Naive thymus-derived CD4-positive, alpha-beta T cell (primary cell): ENCODE data around the gene PRR23E. TPM values are rescaled to one million over a fixed set of nuclear protein-coding genes. Genes with fewer than 3 reads are reported as not detected.

Experiments
- ATAC-seq: fragments of 150-1000 bp; cut with Tn5 transposase; 2 replicates; pipeline ENCODE4 v1.10.0; 2021; ENCODE audit warnings: mild to moderate bottlenecking, moderate library complexity
- CTCF ChIA-PET: fragments of 350-600 bp; sonication (Branson Sonifier 250); formaldehyde crosslinking; loops from one replicate; lab custom pipeline; 2021; ENCODE audit warnings: antibody characterized with exemption; lab: Charles Lee
- POLR2A ChIA-PET: fragments of 350-600 bp; sonication (Branson Sonifier 250); formaldehyde crosslinking; loops from one replicate; lab custom pipeline; 2021; ENCODE audit warnings: antibody characterized with exemption, inconsistent platforms; lab: Charles Lee
- DNase-seq, 9 donors: peaks; one replicate each; pipeline versions ENCODE4 v3.0.0 to v3.0.0-alpha.2; 2020 to 2022; ENCODE audit warnings: mixed read lengths in 1 of 9
- H3K27ac ChIP-seq: one replicate; pipeline ENCODE4 v1.7.0; 2013; ENCODE audit warnings: mild to moderate bottlenecking, low read depth, low read length, moderate library complexity
- H3K27me3 ChIP-seq, 2 donors: one replicate each; pipeline ENCODE4 v1.7.0; 2013; ENCODE audit warnings: low read length in 2 of 2, mild to moderate bottlenecking in 2 of 2, moderate library complexity in 2 of 2; ENCODE audit not compliant: control insufficient read depth in 2 of 2, insufficient read depth in 2 of 2
- H3K36me3 ChIP-seq, 3 experiments: 1 replicate in 2 of 3; 2 replicates in 1 of 3; pipeline ENCODE4 v1.7.0; 2013; ENCODE audit warnings: low read length in 3 of 3, mild to moderate bottlenecking in 3 of 3, moderate library complexity in 1 of 3; ENCODE audit not compliant: insufficient read depth in 3 of 3, control insufficient read depth in 2 of 3
- H3K4me1 ChIP-seq, 2 donors: one replicate each; pipeline ENCODE4 v1.7.0; 2013; ENCODE audit warnings: low read length in 2 of 2, mild to moderate bottlenecking in 2 of 2, moderate library complexity in 1 of 2; ENCODE audit not compliant: control insufficient read depth in 2 of 2, insufficient read depth in 2 of 2
- H3K4me3 ChIP-seq: 2 replicates; pipeline ENCODE4 v1.7.0; 2013; ENCODE audit warnings: mild to moderate bottlenecking, low read length
- H3K9me3 ChIP-seq, 3 experiments: 1 replicate in 2 of 3; 2 replicates in 1 of 3; pipeline ENCODE4 v1.7.0; 2013; ENCODE audit warnings: low read length in 3 of 3; ENCODE audit not compliant: control insufficient read depth in 2 of 3
- H3K27ac Mint-ChIP-seq, 9 donors: one replicate each; pipeline ENCODE4 v1.8.0; 2020 to 2022; ENCODE audit warnings: mixed read lengths in 9 of 9, mild to moderate bottlenecking in 8 of 9, moderate library complexity in 5 of 9, inconsistent platforms in 2 of 9
- H3K27me3 Mint-ChIP-seq, 5 donors: one replicate each; pipeline ENCODE4 v1.8.0; 2021 to 2022; ENCODE audit warnings: mixed read lengths in 5 of 5, mild to moderate bottlenecking in 1 of 5
- H3K36me3 Mint-ChIP-seq, 5 donors: one replicate each; pipeline ENCODE4 v1.8.0; 2020 to 2022; ENCODE audit warnings: mixed read lengths in 5 of 5, mild to moderate bottlenecking in 3 of 5, inconsistent platforms in 1 of 5
- H3K4me1 Mint-ChIP-seq, 7 donors: one replicate each; pipeline ENCODE4 v1.8.0; 2020 to 2022; ENCODE audit warnings: mixed read lengths in 7 of 7, mild to moderate bottlenecking in 3 of 7, inconsistent platforms in 1 of 7
- H3K4me3 Mint-ChIP-seq, 10 donors: one replicate each; pipeline ENCODE4 v1.8.0; 2020 to 2022; ENCODE audit warnings: mild to moderate bottlenecking in 10 of 10, mixed read lengths in 10 of 10, moderate library complexity in 6 of 10, inconsistent platforms in 2 of 10
- H3K9me3 Mint-ChIP-seq, 11 donors: one replicate each; pipeline ENCODE4 v1.8.0; 2020 to 2022; ENCODE audit warnings: mixed read lengths in 11 of 11, mild to moderate bottlenecking in 4 of 11, inconsistent platforms in 1 of 11, moderate library complexity in 1 of 11
- intact Hi-C, 2 donors: fragments of 100-400 bp; cut with micrococcal nuclease; formaldehyde crosslinking; loops; one replicate each; pipeline ENCODE4 v1.15.1; 2023
- polyA plus RNA-seq, 2 donors: library from polyadenylated mRNA; unstranded; fragments of 300-500 nt; fragmentation: Illumina TruSeq; gene quantifications; one replicate each; pipeline ENCODE4 v1.2.3, GENCODE V29; 2021
- total RNA-seq, 6 experiments: library from RNA in 5 of 6; stranded (reverse) in 5 of 6; gene quantifications; 1 replicate in 5 of 6; 2 replicates in 1 of 6; pipeline ENCODE4 v1.2.3 and lab custom pipeline; 2021 to 2026

The PRR23E gene
- total and polyA plus RNA-seq, 7 experiments from 2014 or later: not detected

DNA sequence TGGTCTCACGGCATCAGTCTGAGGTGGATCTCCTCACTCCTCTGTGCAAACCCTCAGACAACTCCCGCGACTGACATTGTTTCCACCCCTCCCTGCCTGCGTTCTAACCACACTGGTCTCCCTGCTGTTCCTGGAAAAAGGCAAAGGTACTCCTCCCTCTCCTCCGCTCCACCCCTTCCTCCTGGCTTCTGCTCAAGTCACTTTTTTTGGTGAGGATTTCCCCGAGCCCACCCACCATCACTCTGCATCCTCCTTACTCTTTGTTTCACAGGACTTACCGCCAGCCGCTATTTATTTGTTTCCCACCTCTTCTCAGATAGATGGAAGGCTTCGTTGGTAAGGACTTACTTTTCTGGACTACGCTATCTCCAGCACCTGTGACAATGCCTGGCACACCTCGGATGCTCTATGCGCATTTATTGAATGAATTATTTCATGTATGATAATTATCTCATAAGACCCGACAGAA lies 25.6 kb downstream of the PRR23E start:
- ATAC-seq (no peak), DNase-seq (no peak)
- peaks cover 7 to 27% (median 11%) of the 10 kb centered on the region in 5 donors for H3K27me3 Mint-ChIP-seq
- Histone ChIP-seq H3K4me3 (no peak overlapping the region), H3K9me3 (no peaks in the 10 kb centered on the region), H3K27me3 (no peaks in the 10 kb centered on the region), H3K27ac (no peak overlapping the region), H3K36me3 (no peaks in the 10 kb centered on the region), H3K4me1 (no peaks in the 10 kb centered on the region)
- peaks cover 0 to 7% (median 0%) of the 10 kb centered on the region in 11 donors for H3K9me3 Mint-ChIP-seq
- H3K36me3 Mint-ChIP-seq: no peaks in the 10 kb centered on the region
- intact Hi-C loops: no loop called here
- H3K4me1 Mint-ChIP-seq: peaks cover 0 to 15% (median 5%) of the 10 kb centered on the region in 7 donors
- H3K4me3 Mint-ChIP-seq: no peak overlapping the region
- H3K27ac Mint-ChIP-seq: no peak overlapping the region
- POLR2A ChIA-PET: no interaction called here
- CTCF ChIA-PET: no interaction called here

DNA sequence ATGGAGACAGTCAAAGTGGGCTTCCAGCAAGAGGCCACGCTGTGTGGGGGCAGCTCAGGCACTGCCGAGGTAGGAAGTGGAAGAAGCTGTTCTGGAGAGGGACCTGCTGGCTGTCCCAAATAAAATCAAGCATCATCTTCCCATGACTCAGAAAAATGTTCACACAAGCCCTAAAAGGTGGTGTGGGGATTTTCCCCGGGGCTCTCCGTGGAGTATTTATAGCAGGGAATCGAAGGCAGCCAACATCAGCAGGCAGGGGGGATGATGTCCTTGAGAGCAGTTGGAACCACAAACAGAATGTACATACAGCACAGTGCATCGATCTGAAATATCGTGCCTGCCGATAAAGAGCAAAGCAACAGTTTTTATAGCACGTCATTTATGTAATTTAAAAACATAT lies 27.6 kb downstream of the PRR23E start:
- Histone ChIP-seq H3K36me3 (no peaks in the 10 kb centered on the region), H3K9me3 (no peaks in the 10 kb centered on the region), H3K4me1 (no peaks in the 10 kb centered on the region), H3K4me3 (no peak overlapping the region), H3K27me3 (no peaks in the 10 kb centered on the region), H3K27ac (no peak overlapping the region)
- ChIA-PET POLR2A (no interaction called here), CTCF (no interaction called here)
- Mint-ChIP-seq H3K9me3 (peaks cover 4 to 20% (median 10%) of the 10 kb centered on the region in 11 donors), H3K27me3 (peaks cover 0 to 35% (median 2%) of the 10 kb centered on the region in 5 donors), H3K4me3 (no peak overlapping the region), H3K4me1 (peaks cover 0 to 15% (median 5%) of the 10 kb centered on the region in 7 donors), H3K27ac (no peak overlapping the region), H3K36me3 (peaks cover 0 to 6% (median 3%) of the 10 kb centered on the region in 5 donors)
- no peak for ATAC-seq
- intact Hi-C loops: no loop called here
- DNase-seq: no peak

DNA sequence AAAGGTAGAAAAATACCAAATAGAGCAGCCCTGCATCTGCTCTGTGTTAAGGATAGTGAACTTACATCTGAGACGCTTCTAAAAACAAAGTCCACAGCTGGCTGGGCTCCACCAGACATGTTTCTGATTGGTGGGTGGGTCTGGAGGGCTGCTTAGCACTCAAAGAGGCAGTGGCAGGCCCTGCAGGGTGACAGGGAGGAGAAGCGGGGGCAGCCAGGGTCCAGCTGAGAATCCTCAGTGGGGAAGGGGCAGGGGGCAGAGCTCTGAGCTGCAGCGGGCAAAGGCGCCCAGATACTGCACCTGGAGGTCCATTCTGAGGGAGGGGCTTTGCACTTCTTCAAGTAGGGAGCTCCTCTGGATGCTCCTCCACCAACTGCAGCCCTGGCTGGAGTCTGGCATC lies 28.1 kb downstream of the PRR23E start:
- no peak for ATAC-seq
- CTCF ChIA-PET: no interaction called here
- Histone ChIP-seq H3K36me3 (no peaks in the 10 kb centered on the region), H3K9me3 (no peaks in the 10 kb centered on the region), H3K4me1 (no peaks in the 10 kb centered on the region), H3K4me3 (no peak overlapping the region), H3K27me3 (no peaks in the 10 kb centered on the region), H3K27ac (no peak overlapping the region)
- no peak for DNase-seq
- POLR2A ChIA-PET: interaction anchor here (0.7 kb wide), 1 partner anchor 1702 kb away, joined by 4 read pairs; no protein-coding TSS in a partner anchor
- Mint-ChIP-seq H3K4me3 (no peak overlapping the region), H3K27ac (no peak overlapping the region), H3K4me1 (peaks cover 0 to 17% (median 6%) of the 10 kb centered on the region in 7 donors), H3K9me3 (peaks cover 4 to 26% (median 10%) of the 10 kb centered on the region in 11 donors), H3K27me3 (peaks cover 0 to 38% (median 6%) of the 10 kb centered on the region in 5 donors), H3K36me3 (peaks cover 0 to 6% (median 3%) of the 10 kb centered on the region in 5 donors)
- intact Hi-C loops: no loop called here

DNA sequence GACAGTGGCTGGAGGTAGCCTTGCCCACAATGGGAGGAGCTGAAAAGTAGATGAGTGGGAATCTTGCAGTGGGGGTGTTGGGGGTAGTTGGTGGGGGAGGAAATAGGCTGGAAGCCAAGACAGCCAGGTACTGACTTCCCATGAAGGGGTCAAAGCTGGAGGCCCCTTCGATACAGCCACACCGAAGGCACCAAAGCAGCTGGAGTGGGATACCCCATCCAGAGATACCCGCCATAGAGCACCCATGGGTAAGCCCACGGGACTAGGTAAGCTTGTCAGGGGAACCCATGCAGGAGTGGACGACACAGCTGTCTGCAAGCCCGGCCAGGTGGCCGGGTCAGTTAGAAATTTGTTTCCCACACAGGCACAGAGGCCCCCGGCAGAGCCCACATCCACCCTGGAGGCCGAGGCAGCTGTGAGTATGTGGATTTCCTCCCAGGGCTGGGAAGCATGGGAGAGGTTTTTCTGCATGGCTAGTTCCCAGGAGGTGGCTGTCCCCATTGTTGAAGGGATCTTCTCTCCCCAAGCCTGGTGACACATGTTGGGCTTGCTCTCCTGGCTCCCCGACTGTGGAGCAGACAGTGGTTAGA lies 28.6 kb downstream of the PRR23E start:
- Mint-ChIP-seq H3K27ac (no peak overlapping the region), H3K9me3 (peaks cover 6 to 29% (median 14%) of the 10 kb centered on the region in 11 donors), H3K4me3 (no peak overlapping the region), H3K27me3 (peaks cover 0 to 42% (median 10%) of the 10 kb centered on the region in 5 donors), H3K36me3 (peaks cover 0 to 6% (median 3%) of the 10 kb centered on the region in 5 donors), H3K4me1 (peaks cover 0 to 22% (median 11%) of the 10 kb centered on the region in 7 donors)
- no peaks in the 10 kb centered on the region for H3K9me3 ChIP-seq
- peaks cover 0 to 3% of the 10 kb centered on the region in 2 donors for H3K4me1 ChIP-seq
- POLR2A ChIA-PET: interaction anchor here (0.7 kb wide), 1 partner anchor 1702 kb away, joined by 4 read pairs; no protein-coding TSS in a partner anchor
- H3K4me3 ChIP-seq: no peak overlapping the region
- intact Hi-C loops: no loop called here
- H3K27ac ChIP-seq: no peak overlapping the region
- DNase-seq (no peak), ATAC-seq (no peak)
- CTCF ChIA-PET: interaction anchor here (0.6 kb wide), 1 partner anchor 1861 kb away, joined by 4 read pairs; no protein-coding TSS in a partner anchor
- H3K27me3 ChIP-seq: no peaks in the 10 kb centered on the region
- no peaks in the 10 kb centered on the region for H3K36me3 ChIP-seq

DNA sequence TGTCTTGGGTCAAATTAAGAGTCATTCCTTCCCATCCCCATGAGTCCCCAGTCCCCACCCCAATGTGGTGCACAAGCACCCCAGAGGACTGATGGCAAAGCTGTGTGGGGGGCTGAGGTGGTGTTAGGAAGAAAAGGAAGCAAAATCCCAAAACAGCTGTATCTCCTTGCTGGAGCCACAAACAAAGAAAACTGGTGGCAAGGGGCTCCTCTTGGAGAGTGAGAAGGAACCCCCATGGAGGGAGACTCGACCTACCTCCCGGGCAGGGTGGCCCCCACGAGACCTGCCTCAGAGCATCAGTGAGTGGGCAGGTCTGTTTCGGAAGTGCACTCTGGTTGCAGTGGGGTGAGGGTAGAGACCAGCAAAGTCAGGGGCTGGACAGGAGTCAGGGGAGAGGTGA lies 29.2 kb downstream of the PRR23E start:
- POLR2A ChIA-PET: no interaction called here
- Histone ChIP-seq H3K4me1 (peaks cover 0 to 5% of the 10 kb centered on the region in 2 donors), H3K27ac (no peak overlapping the region), H3K9me3 (no peaks in the 10 kb centered on the region), H3K36me3 (no peaks in the 10 kb centered on the region), H3K27me3 (no peaks in the 10 kb centered on the region), H3K4me3 (no peak overlapping the region)
- H3K27ac Mint-ChIP-seq: no peak overlapping the region
- no peak for DNase-seq
- CTCF ChIA-PET: interaction anchor here (0.6 kb wide), 1 partner anchor 1861 kb away, joined by 4 read pairs; no protein-coding TSS in a partner anchor
- H3K36me3 Mint-ChIP-seq: peaks cover 0 to 6% (median 3%) of the 10 kb centered on the region in 5 donors
- H3K4me1 Mint-ChIP-seq: peaks cover 0 to 26% (median 11%) of the 10 kb centered on the region in 7 donors
- H3K4me3 Mint-ChIP-seq: no peak overlapping the region
- no peak for ATAC-seq
- peaks cover 6 to 29% (median 15%) of the 10 kb centered on the region in 11 donors for H3K9me3 Mint-ChIP-seq
- H3K27me3 Mint-ChIP-seq: peaks cover 0 to 42% (median 10%) of the 10 kb centered on the region in 5 donors
- intact Hi-C loops: no loop called here

DNA sequence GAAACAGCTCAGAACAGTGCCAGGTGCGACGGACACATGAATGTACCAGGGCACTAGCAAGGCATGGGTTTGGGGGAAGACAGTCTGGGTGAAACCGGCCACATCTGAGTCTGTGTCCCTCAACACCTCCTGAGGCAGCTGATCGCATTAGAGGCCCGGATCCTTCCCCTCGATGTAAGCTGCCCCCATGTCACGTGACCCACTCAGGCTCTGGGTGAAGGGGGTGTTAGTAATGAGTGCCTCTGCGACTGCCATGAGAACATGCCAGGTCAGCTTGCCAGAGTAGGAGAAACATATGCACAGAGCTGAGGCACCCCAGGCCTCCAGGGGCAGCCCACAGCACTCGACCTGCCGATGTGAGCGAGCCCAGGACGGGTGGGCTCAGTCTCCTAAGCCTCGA lies 29.7 kb downstream of the PRR23E start:
- Mint-ChIP-seq H3K9me3 (peaks cover 6 to 29% (median 15%) of the 10 kb centered on the region in 11 donors), H3K4me3 (no peak overlapping the region), H3K4me1 (peaks cover 0 to 28% (median 11%) of the 10 kb centered on the region in 7 donors), H3K36me3 (peaks cover 0 to 6% (median 3%) of the 10 kb centered on the region in 5 donors), H3K27me3 (peaks cover 0 to 42% (median 10%) of the 10 kb centered on the region in 5 donors), H3K27ac (no peak overlapping the region)
- Histone ChIP-seq H3K36me3 (no peaks in the 10 kb centered on the region), H3K4me3 (no peak overlapping the region), H3K9me3 (no peaks in the 10 kb centered on the region), H3K4me1 (peaks cover 0 to 5% of the 10 kb centered on the region in 2 donors), H3K27me3 (no peaks in the 10 kb centered on the region), H3K27ac (no peak overlapping the region)
- ATAC-seq (no peak), DNase-seq (no peak)
- ChIA-PET POLR2A (no interaction called here), CTCF (no interaction called here)
- intact Hi-C loops: no loop called here
